Stimulated activated CD4-positive, alpha-beta T cell treated with anti-CD3 and anti-CD28 coated beads, Interleukin-15, amount 100 ng/mL, for 48 hours (primary cell): ENCODE results near the gene FBXO33.

Experiments used
- DNase-seq, 2 donors: peaks; one replicate each; pipeline ENCODE4 v3.0.0-alpha.2; 2020; ENCODE audit warnings: low read depth in 2 of 2

The FBXO33 gene

GRCh38 chr14:39432179-39432618 lies at the start of gene FBXO33:
Gene FBXO33 (minus strand): TSS chr14:39432433. CDS start chr14:39432162, 271 bp downstream.
- DNase-seq = peak; percentile 91 to 94

GRCh38 chr14:39474416-39474911 lies 42.2 kb upstream of the FBXO33 start:
- no peak for DNase-seq

- no peak for DNase-seq
Measured at GRCh38 chr14:39472078-39472477, 39.8 kb upstream of the FBXO33 start.

GRCh38 chr14:39469094-39469710 lies 37.0 kb upstream of the FBXO33 start:
- DNase-seq = no peak

- no peak for DNase-seq
Measured at GRCh38 chr14:39467889-39468524, 35.8 kb upstream of the FBXO33 start.

- DNase-seq = no peak
Measured at GRCh38 chr14:39459795-39460478, 27.7 kb upstream of the FBXO33 start.

- no peak for DNase-seq
Measured at GRCh38 chr14:39456702-39457250, 24.5 kb upstream of the FBXO33 start.

GRCh38 chr14:39454906-39455539 lies 22.8 kb upstream of the FBXO33 start:
- DNase-seq = no peak

- no peak for DNase-seq
Measured at GRCh38 chr14:39452680-39453079, 20.4 kb upstream of the FBXO33 start.

GRCh38 chr14:39451811-39452210 lies 19.6 kb upstream of the FBXO33 start:
- DNase-seq = no peak

GRCh38 chr14:39447175-39447661 lies 15.0 kb upstream of the FBXO33 start:
- no peak for DNase-seq

GRCh38 chr14:39446131-39446744 lies 14.0 kb upstream of the FBXO33 start:
- no peak for DNase-seq

- no peak for DNase-seq
Measured at GRCh38 chr14:39442293-39442692, 10.1 kb upstream of the FBXO33 start.

- no peak for DNase-seq
Measured at GRCh38 chr14:39441805-39442204, 9.6 kb upstream of the FBXO33 start.

GRCh38 chr14:39440975-39441374 lies 8.7 kb upstream of the FBXO33 start:
- DNase-seq = no peak

- no peak for DNase-seq
Measured at GRCh38 chr14:39435241-39435640, 3.0 kb upstream of the FBXO33 start.

- DNase-seq = no peak
Measured at GRCh38 chr14:39434401-39434800, 2.2 kb upstream of the FBXO33 start.

GRCh38 chr14:39433452-39433813 lies 1.2 kb upstream of the FBXO33 start:
- DNase-seq = no peak

- peak; percentile 43 to 61 for DNase-seq
Measured at GRCh38 chr14:39432619-39433451, 602 bp upstream of the FBXO33 start.

GRCh38 chr14:39431416-39432178 lies 636 bp downstream of the FBXO33 start:
- peak; percentile 9 to 27 for DNase-seq
